ENCODE measurements around the gene GPR153. TPM values are rescaled to one million over a fixed set of nuclear protein-coding genes. Genes with fewer than 3 reads are reported as not detected.

The GPR153 gene
- total RNA-seq, 1 donor from 2014 or later, result 16.6 TPM

DNA sequence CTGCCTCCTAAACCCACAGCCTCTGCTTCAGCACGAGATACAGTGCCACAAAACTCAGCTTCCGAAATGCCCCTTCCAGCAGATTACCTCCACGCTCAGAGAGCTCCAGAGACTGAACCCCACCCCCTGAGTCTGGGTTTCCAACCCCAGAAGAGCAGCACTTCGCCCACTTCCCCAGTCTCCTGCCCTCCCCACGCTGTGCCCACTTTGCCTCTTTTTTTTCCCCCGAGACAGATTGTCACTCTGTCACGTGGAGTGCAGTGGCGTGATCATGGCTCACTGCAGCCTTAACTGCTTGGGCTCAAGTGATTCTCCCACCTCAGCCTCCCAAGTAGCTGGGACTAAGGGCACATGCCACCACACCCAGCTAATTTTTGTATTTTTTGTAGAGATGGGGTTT lies 35.2 kb downstream of the GPR153 start:
- ATAC-seq (no peak), DNase-seq (no peak)
- Histone ChIP-seq H3K9me3 (no peaks in the 10 kb centered on the region), H3K27me3 (ENCODE audit: low read depth) (no peaks in the 10 kb centered on the region), H3K27ac (no peak overlapping the region), H3K4me3 (no peak overlapping the region), H3K36me3 (peaks cover 88% of the 10 kb centered on the region), H3K4me1 (peaks cover 7% of the 10 kb centered on the region)
- intact Hi-C loops (cut with DNase I), result no loop called here
- TF ChIP-seq, protein P1, sequence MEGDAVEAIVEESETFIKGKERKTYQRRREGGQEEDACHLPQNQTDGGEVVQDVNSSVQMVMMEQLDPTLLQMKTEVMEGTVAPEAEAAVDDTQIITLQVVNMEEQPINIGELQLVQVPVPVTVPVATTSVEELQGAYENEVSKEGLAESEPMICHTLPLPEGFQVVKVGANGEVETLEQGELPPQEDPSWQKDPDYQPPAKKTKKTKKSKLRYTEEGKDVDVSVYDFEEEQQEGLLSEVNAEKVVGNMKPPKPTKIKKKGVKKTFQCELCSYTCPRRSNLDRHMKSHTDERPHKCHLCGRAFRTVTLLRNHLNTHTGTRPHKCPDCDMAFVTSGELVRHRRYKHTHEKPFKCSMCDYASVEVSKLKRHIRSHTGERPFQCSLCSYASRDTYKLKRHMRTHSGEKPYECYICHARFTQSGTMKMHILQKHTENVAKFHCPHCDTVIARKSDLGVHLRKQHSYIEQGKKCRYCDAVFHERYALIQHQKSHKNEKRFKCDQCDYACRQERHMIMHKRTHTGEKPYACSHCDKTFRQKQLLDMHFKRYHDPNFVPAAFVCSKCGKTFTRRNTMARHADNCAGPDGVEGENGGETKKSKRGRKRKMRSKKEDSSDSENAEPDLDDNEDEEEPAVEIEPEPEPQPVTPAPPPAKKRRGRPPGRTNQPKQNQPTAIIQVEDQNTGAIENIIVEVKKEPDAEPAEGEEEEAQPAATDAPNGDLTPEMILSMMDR (IDR thresholded peaks at IDR 0.05), result no peak

DNA sequence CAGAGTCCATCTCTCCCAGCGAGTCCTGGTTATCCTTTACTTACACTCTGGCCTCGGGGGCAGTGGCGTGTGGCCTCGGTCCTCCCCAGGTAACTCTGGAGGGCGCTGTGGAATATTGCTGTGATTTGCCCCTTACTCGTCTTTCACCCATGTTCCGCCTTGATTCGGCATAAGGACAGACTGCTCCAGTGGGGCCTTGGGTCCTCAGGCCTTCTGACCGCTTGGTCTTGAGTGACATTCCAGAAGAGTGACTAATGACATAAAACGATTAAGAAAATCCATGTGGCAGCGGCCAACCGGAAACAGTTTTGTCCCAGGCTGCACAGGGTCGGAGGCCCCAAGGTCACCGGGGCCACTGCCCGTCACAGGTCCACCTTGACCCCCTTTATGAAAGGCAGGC lies 36.2 kb downstream of the GPR153 start:
- intact Hi-C loops (cut with DNase I), result no loop called here
- H3K4me3 ChIP-seq, result no peak overlapping the region
- no peak for ATAC-seq

DNA sequence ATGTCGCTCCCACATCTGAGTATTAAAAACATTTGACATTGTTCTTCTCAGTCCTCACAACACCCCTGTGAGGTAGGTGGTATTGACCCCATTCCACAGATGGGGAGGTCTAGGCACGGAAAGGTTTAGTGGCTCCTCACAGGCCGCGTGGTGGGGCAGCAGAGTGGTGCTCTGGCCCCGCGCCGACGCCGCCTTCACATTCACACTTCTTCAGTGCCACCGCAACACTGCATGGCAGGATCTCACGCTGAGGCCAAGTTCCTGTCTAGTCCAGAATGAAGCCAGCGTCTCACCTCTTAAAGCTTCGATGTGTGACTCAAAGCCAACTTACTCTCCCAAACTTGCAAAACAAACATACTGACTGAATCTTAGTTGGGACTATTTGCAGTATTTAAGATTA lies 37.3 kb downstream of the GPR153 start:
- Histone ChIP-seq H3K27me3 (ENCODE audit: low read depth) (no peaks in the 10 kb centered on the region), H3K9me3 (no peaks in the 10 kb centered on the region), H3K27ac (no peak overlapping the region), H3K36me3 (peaks cover 70% of the 10 kb centered on the region), H3K4me3 (no peak overlapping the region), H3K4me1 (peaks cover 7% of the 10 kb centered on the region)
- TF ChIP-seq, protein P1 (IDR thresholded peaks at IDR 0.05), result no peak
- DNase-seq, result no peak
- intact Hi-C loops (cut with DNase I), result no loop called here
- no peak for ATAC-seq

More for the DNA sequence above, 36.2 kb downstream of the GPR153 start:
- H3K4me1 ChIP-seq, result peaks cover 7% of the 10 kb centered on the region
- no peaks in the 10 kb centered on the region for H3K27me3 ChIP-seq (ENCODE audit: low read depth)
- TF ChIP-seq, protein P1 (IDR thresholded peaks at IDR 0.05), result no peak
- no peak for DNase-seq
- peaks cover 79% of the 10 kb centered on the region for H3K36me3 ChIP-seq
- H3K27ac ChIP-seq, result no peak overlapping the region
- H3K9me3 ChIP-seq, result no peaks in the 10 kb centered on the region

DNA sequence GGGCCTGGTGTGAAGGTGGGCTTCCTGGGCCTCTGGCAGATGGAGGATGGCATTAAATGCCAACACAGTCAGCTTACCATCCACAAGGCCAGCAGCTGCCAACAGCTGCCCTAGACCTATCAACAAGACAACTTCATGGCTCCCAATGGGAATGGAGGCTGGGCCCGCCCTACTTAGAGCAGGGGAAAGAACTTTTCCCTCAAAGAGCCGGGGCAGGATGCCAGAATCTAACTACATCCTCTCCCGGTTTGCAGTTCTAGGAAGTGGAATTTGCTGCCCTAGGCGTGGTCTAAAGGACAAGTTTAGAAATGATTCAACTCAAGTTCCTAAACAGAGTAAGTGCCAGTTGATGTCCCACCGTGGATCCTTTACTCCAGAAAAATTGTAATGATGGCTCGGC lies 38.3 kb downstream of the GPR153 start:
- ATAC-seq, result peak in 1 of 2 donors; percentile 6
- Histone ChIP-seq H3K36me3 (peaks cover 60% of the 10 kb centered on the region), H3K27ac (no peak overlapping the region), H3K4me3 (no peak overlapping the region), H3K27me3 (ENCODE audit: low read depth) (no peaks in the 10 kb centered on the region), H3K4me1 (peaks cover 7% of the 10 kb centered on the region), H3K9me3 (no peaks in the 10 kb centered on the region)
- intact Hi-C loops (cut with DNase I), result no loop called here
- TF ChIP-seq, protein P1 (IDR thresholded peaks at IDR 0.05), result no peak
- no peak for DNase-seq

DNA sequence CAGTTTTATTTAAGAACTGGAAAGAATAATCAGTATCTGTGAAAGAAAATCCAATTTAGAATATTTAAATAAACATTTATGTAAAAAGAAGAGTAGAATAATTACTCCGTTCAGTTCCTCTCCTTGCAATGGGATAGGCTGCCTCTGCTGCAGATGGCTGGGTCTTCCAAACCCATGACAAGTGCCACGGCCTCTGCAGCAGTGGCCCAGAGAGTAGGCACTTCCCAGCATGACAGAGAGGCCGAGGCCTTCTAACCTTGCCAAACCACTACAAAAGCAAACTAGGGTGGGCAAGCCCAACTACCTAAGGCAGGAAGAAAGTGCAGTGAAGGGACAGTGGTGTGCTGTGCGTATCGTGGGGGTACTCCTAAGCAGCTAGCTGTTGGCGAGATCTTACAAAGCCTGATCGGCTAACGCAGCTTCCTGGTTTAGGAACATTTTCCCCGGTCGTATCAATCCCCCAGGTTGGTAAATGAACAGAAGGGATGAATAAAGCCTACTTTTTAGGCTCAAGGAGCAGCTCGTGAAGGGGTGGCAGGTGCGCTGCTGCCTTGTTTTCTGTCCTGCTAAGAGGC lies 39.6 kb downstream of the GPR153 start:
- DNase-seq (no peak), ATAC-seq (no peak)
- Histone ChIP-seq H3K27me3 (ENCODE audit: low read depth) (no peaks in the 10 kb centered on the region), H3K4me3 (no peak overlapping the region), H3K27ac (no peak overlapping the region), H3K4me1 (peaks cover 7% of the 10 kb centered on the region), H3K36me3 (peaks cover 46% of the 10 kb centered on the region), H3K9me3 (no peaks in the 10 kb centered on the region)
- TF ChIP-seq, protein P1 (IDR thresholded peaks at IDR 0.05), result no peak
- intact Hi-C loops (cut with DNase I), result no loop called here
